NB4 (cell line): ENCODE results near the gene PITPNC1.
A peak's percentile ranks its signal among the peaks of the same experiment; 100 is the strongest.

Experiments
- POLR2A ChIP-seq: IDR thresholded peaks from 2 replicates; pipeline ENCODE4 v1.6.1; 2011; ENCODE audit warnings: mild to moderate bottlenecking; ENCODE audit not compliant: insufficient read length; ENCODE audit errors: extremely low read depth
- TF ChIP-seq, protein P1 (sequence below): IDR thresholded peaks from one replicate; pipeline ENCODE4 v1.5.1; 2012; ENCODE audit warnings: low read depth, low read length
- TF ChIP-seq, protein P2 (sequence below): IDR thresholded peaks from 2 replicates; pipeline ENCODE4 v1.6.1; 2011; ENCODE audit warnings: low read depth, low read length

DNA sequence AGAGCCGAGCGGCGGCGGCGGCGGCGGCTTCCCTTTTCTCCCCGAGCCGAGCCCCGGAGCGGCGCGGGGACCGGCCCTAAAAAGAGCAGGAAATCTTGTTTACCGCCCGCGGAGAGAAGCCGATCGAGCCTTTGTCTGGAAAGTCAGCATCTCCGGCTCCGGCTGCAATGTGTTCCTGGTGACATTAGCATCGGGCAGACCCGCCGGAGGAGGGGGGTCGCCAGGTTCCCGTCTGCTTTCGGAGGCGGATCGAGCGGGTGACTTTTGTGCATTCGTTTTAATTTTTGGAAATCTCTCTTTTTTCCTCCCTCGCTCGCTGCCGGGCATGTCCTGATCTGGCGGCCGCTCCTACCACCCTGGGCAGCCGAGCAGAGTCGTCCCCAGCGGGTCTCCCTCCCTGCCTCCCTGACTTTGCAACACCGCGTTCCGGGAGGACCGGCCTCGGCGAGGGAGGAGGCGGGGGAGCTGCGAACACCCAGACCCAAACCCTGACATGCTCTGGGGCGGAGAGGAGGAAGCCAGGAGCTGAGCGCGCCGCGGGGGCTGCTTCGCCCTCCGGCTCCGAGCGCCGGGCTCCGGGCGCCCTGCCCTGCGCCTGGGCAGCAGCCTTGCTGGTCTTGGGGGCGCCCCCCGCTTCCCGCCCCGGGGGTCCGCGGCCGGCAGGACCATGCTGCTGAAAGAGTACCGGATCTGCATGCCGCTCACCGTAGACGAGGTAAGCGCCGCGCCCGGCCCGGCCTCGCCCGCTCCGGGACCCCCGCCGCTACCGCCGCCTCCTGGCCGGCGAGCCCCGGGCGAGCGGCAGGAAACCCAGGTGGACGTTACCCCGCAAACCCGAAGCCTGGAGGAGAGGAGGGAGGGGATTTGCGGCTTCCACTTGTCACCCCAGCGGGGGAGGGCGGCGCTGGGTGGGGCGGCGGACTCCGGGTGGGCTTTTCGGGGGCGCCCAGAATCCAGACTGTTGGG is 690 bp downstream of the PITPNC1 start:
- TF ChIP-seq, protein P1, sequence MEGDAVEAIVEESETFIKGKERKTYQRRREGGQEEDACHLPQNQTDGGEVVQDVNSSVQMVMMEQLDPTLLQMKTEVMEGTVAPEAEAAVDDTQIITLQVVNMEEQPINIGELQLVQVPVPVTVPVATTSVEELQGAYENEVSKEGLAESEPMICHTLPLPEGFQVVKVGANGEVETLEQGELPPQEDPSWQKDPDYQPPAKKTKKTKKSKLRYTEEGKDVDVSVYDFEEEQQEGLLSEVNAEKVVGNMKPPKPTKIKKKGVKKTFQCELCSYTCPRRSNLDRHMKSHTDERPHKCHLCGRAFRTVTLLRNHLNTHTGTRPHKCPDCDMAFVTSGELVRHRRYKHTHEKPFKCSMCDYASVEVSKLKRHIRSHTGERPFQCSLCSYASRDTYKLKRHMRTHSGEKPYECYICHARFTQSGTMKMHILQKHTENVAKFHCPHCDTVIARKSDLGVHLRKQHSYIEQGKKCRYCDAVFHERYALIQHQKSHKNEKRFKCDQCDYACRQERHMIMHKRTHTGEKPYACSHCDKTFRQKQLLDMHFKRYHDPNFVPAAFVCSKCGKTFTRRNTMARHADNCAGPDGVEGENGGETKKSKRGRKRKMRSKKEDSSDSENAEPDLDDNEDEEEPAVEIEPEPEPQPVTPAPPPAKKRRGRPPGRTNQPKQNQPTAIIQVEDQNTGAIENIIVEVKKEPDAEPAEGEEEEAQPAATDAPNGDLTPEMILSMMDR = peak; percentile 10
- TF ChIP-seq POLR2A = peak; percentile 14
- TF ChIP-seq, protein P2, sequence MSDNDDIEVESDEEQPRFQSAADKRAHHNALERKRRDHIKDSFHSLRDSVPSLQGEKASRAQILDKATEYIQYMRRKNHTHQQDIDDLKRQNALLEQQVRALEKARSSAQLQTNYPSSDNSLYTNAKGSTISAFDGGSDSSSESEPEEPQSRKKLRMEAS = peak; percentile 32; the same call in 1 of the 2 replicates
